HL-60/S4 treated with retinoic acid at 250 ng/mL for 4 days and 3 days (cell line): ENCODE results near the gene TASP1.
"Not testable (repeated sequence)": the region's sequence is repeated elsewhere in the genome, so short reads cannot be mapped to it uniquely, and the experiment has no call there.

Source experiments
- in situ Hi-C: fragments of 300-500 bp; cut with MboI; formaldehyde crosslinking; loops from 2 replicates; pipeline ENCODE4 v1.7.0; 2022; ENCODE audit warnings: low sequenced_read_pairs

Gene TASP1

GRCh38 chr20:13638496-13639149 lies at the start of gene TASP1:
Gene TASP1 (minus strand): TSS chr20:13638932. CDS start chr20:13630078, 8,854 bp downstream.
- in situ Hi-C loops, result no loop called here

DNA sequence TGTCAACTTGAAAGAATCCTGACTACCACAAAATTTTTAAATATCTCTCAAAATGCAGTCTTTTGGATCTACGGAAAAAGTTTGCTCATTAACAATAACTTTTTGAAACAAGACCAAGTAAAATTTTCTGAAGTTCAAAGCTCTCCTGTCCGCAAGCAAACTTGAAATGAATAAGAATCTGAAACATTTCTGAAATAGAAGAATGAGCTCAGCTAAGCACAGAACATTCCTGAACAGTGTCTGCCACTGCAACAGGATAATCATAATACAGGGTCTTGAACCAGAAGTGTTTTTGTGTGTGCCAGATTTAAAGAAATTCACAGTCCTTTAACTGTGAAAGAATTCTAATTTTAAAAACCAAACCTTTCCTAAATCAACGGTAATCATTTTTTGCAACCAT lies 49.1 kb upstream of the TASP1 start:
- in situ Hi-C loops, result no loop called here

GRCh38 chr20:13685623-13686022 lies 46.9 kb upstream of the TASP1 start:
- in situ Hi-C loops, result no loop called here

GRCh38 chr20:13684566-13685222 lies 46.0 kb upstream of the TASP1 start:
- in situ Hi-C loops, result no loop called here

DNA sequence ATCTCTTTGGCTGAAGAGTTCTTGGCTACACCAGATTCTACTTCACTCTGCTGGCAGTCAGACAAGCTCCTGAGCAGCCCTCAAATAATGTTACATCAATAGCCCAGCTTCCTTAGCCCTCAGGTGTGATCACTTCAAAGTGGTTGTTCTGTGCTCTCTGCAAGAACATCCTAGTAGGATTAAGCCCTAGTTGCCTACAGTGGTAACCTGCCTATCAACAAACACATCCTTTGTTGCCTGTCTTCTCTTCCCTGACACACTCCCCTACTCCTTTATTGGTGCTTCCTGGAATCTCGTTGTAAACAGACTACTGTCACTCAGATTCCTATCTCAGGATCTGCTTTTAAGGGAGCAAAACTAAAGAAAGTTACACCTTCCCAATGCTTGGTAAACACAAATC lies 45.1 kb upstream of the TASP1 start:
- in situ Hi-C loops, result no loop called here

DNA sequence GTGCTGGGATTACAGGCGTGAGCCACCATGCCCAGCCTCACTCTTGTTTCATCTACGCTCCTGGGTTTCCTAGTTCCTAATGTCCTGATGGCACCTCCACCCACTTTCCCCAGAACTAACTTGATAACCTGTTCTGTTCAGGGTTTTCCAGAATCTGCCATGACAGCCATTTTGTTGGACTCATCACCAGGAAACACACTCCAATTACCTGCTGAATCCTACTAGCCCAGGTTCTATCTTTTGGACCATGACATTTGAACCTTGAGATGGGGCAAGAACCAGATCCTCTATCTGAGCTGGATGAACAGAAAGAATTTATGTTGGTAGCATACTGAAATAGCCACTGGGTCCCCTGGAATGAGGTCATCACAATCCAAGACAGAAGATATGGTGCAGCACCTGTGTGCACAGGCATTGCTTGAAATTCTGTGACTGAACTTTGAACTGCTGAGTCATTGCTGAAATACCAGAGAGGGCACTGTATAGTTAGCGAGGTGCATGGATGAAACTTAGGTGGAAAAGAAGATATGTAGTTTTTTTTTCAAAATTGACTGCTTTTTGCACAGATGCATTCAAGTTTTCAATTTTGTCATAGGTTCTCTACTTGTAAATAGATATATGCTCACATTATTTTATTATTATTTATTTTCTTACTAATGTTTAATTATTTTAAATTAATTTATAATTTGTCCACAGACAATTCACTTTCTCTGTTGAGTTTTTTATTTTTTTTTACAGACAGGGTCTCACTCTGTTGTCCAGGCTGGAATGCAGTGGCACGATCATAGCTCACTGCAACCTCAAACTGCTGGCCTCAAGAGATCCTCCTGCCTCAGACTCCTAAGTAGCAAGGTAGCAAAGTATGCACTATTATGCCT lies 42.8 kb upstream of the TASP1 start:
- in situ Hi-C loops, result no loop called here

- in situ Hi-C loops, result no loop called here
Observed at GRCh38 chr20:13678944-13679343, 40.2 kb upstream of the TASP1 start.

DNA sequence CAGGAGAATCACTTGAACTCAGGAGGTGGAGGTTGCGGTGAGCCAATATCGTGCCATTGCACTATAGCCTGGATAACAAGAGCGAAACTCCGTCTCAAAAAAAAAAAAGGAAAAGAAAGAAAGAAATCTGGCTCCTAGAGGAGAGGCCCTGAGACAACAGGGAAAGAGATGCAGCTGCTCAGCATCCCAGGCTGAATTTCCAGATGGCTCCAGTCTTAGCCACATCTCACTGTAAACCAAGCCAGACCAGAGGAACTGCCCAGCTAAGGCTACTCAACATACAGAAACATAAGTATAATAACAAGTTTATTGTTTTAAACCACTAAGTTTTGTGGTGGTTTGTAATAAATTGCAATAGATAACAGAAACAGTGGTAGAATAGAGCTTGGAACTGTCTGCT lies 38.5 kb upstream of the TASP1 start:
- in situ Hi-C loops, result no loop called here

DNA sequence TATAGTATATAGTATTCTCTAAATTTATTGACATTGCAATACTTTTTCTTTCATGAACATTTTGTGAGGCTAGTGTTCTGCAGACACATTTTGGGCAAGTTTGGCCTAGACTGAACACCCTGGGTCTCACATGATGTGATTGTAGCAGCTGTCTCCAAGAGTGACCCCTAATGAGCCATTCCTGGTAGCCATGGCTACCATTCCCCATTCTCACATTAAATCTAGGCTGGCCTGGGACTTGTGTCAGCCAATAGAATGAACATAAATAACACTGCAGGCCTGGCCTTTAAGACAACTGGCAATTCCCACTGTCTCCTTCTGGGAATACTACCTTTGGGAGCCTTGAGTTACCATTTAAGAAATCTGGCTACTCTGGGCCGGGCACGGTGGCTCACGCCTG lies 38.0 kb upstream of the TASP1 start:
- in situ Hi-C loops, result no loop called here

DNA sequence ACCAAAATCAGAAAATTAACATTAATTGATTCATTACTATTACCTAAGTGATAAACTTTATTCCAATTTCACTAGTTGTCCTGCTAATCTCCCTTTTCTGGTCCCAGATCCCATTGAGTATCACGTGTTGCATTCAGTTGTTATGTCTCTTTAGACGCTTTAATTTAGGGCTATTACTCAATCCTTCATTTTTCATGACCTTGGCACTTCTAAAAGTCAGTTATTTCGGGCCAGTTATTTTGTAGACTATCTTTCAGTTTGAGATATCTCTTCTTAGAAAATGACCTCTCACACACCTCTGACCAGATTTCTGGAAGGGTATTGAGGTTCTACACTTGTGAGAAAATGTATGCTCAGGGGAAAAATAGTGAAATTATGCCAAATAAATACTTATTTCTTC lies 34.0 kb upstream of the TASP1 start:
- in situ Hi-C loops, result no loop called here

DNA sequence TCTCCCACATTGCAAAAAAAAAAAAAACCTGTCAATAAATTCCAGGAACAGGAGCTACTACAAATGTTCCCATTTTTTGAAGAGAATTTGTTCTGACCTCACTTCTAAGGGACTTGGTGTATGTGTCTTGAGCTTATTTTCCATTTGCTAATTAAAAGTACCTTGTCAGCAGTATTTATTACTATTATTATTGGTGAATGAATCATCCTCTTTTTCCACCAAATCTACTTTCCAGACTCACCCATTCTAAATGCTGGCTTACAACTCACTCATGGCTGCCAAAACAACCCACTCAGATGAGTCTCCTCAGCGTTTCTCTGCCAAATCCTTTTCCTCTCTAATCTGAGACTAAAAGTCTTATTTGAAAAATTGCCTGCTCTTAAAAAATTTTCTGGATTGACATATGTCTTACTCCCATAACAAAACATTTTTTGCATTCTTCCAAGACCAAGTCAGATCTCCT lies 33.2 kb upstream of the TASP1 start:
- in situ Hi-C loops, result no loop called here

DNA sequence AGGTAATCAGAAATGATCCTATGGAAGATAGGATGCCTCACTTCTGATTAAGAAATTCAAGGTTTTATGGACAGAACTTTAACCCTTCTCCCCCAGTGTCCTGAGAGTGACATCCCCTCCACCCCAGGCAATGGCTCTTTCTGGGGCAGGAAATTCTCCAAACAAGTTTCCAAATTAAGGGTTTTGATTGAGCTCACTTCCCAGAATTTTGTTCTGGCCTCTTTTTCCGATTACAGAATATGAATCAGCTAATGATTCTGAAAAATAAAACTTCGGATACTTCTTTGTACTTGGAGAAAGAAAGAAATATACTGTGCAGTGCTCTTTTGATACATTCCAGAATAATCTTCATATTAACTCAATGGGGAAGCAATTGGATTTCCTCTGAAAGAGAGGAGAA lies 32.8 kb upstream of the TASP1 start:
- in situ Hi-C loops, result no loop called here

DNA sequence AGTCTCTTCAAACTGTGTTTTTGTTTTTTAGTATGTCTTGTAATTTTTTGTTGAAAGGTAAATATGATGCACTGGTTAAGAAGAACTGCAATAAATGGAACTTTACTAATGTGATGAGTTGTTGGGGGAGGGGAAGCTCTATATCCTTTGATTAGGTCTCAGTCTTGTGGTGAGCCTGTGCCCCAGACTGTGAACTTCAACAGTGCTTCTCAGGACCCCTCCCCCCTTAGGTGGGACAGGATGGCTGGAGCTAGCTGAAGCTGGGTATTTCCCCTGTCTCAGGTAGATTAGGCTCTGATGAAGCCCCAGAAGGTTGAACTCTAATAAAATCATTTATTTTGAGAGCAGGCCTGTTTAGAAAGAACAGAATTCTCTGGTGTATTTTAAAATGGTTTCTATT lies 31.4 kb upstream of the TASP1 start:
- in situ Hi-C loops, result no loop called here

- in situ Hi-C loops, result no loop called here
Observed at GRCh38 chr20:13665709-13666395, 27.1 kb upstream of the TASP1 start.

DNA sequence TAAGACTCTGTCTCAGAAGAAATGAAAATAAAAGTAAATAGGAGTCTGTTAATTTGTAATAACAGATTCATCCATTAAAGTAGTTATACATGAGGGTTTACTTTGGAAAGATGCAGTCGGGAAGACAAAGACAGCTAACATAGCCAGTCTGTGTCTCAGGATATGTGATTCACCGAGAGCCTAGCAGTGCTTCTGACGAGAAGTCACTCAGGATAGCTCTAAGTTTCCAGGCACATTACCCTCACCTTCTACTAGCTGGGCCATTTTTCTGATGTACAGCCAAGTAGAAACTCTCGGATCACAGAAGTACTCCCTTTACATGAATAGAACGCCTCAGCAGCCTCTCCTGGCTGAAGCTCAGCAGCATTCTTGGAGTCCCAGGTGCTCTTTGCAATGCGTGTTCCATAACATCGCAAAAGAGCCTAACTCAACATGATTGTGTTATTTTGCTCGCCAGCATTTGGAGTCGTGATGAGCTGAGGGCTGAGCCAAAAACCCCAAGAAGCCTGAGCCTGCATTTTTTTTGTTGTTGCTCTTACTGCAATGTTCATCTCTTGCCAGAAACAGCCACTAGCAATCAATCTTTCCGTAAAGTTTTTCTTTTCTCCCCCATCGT lies 22.4 kb upstream of the TASP1 start:
- in situ Hi-C loops, result no loop called here

- in situ Hi-C loops, result no loop called here
Observed at GRCh38 chr20:13659288-13659687, 20.6 kb upstream of the TASP1 start.

DNA sequence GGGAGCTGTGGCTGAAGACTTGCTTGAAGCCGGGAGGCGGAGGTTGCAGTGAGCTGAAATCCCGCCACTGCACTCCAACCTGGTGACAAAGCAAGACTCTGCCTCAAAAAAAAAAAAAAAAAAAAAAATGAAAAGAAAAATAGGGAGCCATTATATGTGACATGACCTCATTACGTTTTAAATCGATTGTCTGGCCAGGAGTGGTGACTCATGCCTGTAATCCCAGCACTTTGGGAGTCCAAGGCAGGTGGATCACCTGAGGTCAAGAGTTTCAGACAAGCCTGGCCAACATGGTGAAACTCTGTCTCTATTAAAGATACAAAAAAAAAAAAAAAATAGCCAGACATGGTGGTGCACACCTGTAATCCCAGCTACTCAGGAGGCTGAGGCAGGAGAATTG lies 19.3 kb upstream of the TASP1 start:
- in situ Hi-C loops, result not testable (repeated sequence)

DNA sequence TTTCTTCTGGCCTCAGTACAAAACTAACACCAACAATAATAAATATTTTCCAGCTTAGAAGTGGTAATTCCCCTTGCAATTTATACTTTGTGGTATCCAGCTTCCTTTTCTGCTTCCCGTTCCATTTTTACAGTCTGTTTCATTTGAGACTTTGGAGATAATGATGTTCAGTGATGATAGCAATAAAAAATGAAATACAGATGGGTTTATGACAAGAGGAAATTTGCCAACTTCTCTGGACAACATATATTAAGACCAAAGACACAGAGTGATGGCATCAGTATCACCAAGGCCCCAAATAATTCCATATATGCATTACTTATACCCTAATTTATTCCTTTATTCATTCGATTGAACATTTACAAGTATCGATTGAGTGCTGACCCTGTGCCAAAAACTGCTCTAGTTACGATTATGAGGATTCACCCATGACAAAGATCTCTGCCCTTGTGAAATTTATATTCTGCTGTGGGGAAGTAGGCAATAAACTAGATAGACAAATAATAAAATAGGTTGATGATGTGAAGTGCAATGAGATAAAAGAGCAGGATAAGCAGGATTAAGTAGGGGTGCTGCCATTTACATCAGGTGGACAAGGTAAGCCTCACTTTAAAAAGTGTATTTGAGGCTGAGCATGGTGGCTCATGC lies 18.1 kb upstream of the TASP1 start:
- in situ Hi-C loops, result no loop called here

DNA sequence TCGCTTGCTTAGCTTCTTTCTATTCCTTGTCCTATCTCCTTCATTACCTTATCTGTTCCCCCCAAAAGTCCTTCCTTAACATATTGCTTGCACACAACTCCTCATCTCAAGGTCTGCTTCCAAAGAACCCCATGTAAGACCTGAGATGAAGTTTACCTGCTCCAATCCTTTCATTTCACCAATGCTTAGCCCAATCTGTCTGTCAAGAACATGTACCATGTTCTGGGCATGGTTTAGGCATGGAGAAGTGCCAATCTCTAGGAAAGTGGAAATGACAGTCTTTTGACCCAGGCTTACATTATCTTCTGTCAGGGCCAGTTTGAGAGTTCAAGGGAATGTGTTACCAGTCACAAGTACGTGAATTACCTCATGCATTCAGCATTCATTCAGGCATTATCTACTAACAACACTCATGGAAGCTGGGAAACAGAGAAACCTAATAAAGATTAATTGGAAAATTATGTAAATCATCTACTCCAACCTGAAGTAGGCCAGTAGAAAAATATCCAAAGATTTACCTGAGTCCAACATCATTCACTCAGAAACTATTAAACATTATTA lies 15.8 kb upstream of the TASP1 start:
- in situ Hi-C loops, result no loop called here

DNA sequence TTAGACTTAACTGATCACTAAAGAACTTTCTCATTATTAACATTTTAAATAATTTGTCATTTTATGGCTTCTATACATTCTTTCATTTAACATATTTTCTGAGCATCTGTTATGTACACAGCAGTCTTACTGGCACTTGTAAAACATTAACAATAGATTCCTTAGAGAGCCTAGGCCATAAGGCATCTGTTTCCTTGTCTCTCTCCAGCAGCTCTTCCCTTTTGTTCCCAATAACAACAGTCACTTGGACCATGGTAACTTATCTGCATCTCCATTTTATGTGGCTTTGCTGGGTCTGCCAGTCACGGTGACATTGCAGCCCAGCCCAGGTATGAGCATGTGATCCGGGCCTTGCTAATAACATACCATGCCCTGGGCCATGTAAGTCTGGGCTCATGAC lies 11.7 kb upstream of the TASP1 start:
- in situ Hi-C loops, result no loop called here
